Measurements from ENCODE around the gene LYVE1. TPM values are rescaled to one million over a fixed set of nuclear protein-coding genes. Genes with fewer than 3 reads are reported as not detected.

Gene LYVE1
- polyA plus RNA-seq, 3 donors = 59.3 to 71.7 (median 67.2) TPM

Other genes starting within 250 kb of the LYVE1 start
- 1 to 10 TPM; 5.0 to 7.2 (median 5.7) TPM for gene AMPD3, start 113.4 kb downstream of the LYVE1 start, polyA plus RNA-seq (ENCODE audit: insufficient read length in 3 of 3)
- gene RNF141, start 27.5 kb downstream of the LYVE1 start, polyA plus RNA-seq (ENCODE audit: insufficient read length in 3 of 3) = 10 to 100 TPM; 38.6 to 45.2 (median 40.1) TPM
- 10 to 100 TPM in 1 of 3 donors, 1 to 10 TPM in 2; 9.2 to 10.8 (median 9.6) TPM for gene IRAG1, start 125.1 kb upstream of the LYVE1 start, polyA plus RNA-seq (ENCODE audit: insufficient read length in 3 of 3)
- gene CTR9, start 182.6 kb upstream of the LYVE1 start, polyA plus RNA-seq (ENCODE audit: insufficient read length in 3 of 3) = 10 to 100 TPM; 60.7 to 68.9 (median 68.5) TPM
- gene EIF4G2, start 240.3 kb upstream of the LYVE1 start, polyA plus RNA-seq (ENCODE audit: insufficient read length in 3 of 3) = 100 to 1,000 TPM; 791 to 984 (median 866) TPM

All from renal cortex interstitium (tissue), 3 donors.